Keratinocyte (primary cell): Measurements from ENCODE around the gene RIMS4.

Experiments used
- EZH2 ChIP-seq: IDR thresholded peaks from one replicate; pipeline ENCODE4 v1.6.1; 2012; ENCODE audit warnings: inconsistent platforms, mild to moderate bottlenecking, low read length, moderate library complexity
- TF ChIP-seq, protein P1 (sequence below), 3 experiments: IDR thresholded peaks in 1 of 3; conservative IDR thresholded peaks in 1 of 3; optimal IDR thresholded peaks in 1 of 3; 2 replicates in 2 of 3; 3 replicates in 1 of 3; pipeline versions ENCODE3 to v1.5.1; 2011; ENCODE audit warnings: low read length in 3 of 3, mild to moderate bottlenecking in 3 of 3, moderate library complexity in 2 of 3, control low read depth in 1 of 3, inconsistent platforms in 1 of 3; ENCODE audit not compliant: insufficient read depth in 2 of 3; ENCODE audit errors: extremely low read depth in 1 of 3

DNA sequence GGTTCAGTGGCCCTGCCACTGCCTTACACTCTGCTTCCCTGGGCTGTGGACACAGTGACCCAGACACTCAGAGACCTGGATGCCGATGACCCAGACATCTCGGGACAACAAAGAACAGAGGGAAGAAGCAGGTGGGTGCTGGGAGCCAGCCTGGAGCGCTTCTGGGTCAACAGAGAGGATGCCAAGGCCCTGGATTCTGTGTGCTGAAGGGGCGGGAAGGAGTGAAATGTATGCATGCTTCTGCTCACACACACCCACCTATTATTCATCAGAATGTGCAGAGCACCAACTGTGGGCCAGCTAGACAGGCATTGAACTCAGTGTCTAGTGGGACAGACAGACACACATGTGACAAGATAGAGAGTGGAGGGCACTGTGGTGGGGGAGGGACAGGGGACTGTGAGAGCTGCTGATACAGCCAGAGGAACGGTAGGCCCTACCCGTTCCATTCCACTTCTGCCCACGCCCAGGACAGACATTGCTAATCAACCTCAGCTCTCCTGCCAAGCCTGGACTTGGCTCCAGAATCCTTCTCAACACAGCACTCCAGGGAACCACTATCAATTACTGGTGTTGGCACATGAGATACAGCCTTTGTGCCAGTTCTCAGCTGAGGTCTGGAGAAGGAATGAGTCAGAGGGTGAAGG is 44.5 kb downstream of the RIMS4 start:
- TF ChIP-seq, protein P1, sequence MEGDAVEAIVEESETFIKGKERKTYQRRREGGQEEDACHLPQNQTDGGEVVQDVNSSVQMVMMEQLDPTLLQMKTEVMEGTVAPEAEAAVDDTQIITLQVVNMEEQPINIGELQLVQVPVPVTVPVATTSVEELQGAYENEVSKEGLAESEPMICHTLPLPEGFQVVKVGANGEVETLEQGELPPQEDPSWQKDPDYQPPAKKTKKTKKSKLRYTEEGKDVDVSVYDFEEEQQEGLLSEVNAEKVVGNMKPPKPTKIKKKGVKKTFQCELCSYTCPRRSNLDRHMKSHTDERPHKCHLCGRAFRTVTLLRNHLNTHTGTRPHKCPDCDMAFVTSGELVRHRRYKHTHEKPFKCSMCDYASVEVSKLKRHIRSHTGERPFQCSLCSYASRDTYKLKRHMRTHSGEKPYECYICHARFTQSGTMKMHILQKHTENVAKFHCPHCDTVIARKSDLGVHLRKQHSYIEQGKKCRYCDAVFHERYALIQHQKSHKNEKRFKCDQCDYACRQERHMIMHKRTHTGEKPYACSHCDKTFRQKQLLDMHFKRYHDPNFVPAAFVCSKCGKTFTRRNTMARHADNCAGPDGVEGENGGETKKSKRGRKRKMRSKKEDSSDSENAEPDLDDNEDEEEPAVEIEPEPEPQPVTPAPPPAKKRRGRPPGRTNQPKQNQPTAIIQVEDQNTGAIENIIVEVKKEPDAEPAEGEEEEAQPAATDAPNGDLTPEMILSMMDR (optimal IDR thresholded peaks at IDR 0.05 in 1 of 3, IDR thresholded peaks at IDR 0.05 in 1 of 3, conservative IDR thresholded peaks at IDR 0.05 in 1 of 3; ENCODE audit: extremely low read depth in 1 of 3, insufficient read depth in 2 of 3, low read length in 3 of 3): no peak
- no peak for TF ChIP-seq EZH2
